GM18507 (cell line): ENCODE data around the gene FAM229A.
"Not testable (repeated sequence)": the region's sequence is repeated elsewhere in the genome, so short reads cannot be mapped to it uniquely, and the experiment has no call there.

ENCODE experiments used
- DNase-seq: peaks from one replicate; pipeline ENCODE4 v3.0.0; 2011; ENCODE audit warnings: low read depth; ENCODE audit not compliant: insufficient read length; ENCODE audit errors: extremely low spot score
- FAIRE-seq: peaks from 2 replicates; lab custom pipeline; 2011; peaks lifted over from hg19 to GRCh38; lab: Jason Lieb, UNC

FAM229A gene

GRCh38 chr1:32380057-32380456 lies 17.8 kb upstream of the FAM229A start:
- DNase-seq (no peak), FAIRE-seq (no peak)

GRCh38 chr1:32377541-32378220 lies 15.4 kb upstream of the FAM229A start:
- FAIRE-seq (no peak), DNase-seq (no peak)

- FAIRE-seq (no peak), DNase-seq (no peak)
These were observed 13.9 kb upstream of the FAM229A start for GRCh38 chr1:32376199-32376598.

- FAIRE-seq: no peak
- DNase-seq: no peak
These were observed 11.8 kb upstream of the FAM229A start for GRCh38 chr1:32373996-32374592.

DNA sequence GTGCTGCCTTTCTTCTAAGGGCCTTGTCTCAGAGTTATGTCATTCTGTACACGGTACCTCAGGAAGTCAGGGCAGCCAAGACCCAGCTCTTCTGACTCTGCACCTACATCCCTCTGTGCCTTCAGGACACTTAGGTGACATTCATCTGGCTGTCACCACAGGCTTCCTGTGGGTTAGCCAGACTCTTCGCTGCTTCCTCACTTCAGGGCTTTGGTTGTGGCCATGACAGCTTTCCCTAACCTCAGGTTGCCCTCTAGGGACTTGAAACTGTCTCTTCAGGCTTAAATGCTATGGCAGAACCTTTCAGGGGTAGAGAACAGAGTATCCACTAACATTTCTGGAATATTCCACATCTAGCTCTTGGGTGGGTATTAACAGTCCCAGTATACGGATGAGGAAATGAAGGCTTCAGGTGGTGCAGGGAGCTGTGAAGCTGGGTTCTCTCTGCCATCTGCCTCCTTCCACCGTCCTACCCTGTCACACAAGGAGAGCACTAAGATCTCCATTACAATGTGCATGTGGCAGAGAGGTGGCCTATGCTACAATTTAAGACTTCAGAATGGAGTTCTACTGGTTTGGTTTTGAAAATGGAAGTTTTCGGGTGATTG lies 10.0 kb upstream of the FAM229A start:
- DNase-seq: no peak
- FAIRE-seq: peak; percentile 56

DNA sequence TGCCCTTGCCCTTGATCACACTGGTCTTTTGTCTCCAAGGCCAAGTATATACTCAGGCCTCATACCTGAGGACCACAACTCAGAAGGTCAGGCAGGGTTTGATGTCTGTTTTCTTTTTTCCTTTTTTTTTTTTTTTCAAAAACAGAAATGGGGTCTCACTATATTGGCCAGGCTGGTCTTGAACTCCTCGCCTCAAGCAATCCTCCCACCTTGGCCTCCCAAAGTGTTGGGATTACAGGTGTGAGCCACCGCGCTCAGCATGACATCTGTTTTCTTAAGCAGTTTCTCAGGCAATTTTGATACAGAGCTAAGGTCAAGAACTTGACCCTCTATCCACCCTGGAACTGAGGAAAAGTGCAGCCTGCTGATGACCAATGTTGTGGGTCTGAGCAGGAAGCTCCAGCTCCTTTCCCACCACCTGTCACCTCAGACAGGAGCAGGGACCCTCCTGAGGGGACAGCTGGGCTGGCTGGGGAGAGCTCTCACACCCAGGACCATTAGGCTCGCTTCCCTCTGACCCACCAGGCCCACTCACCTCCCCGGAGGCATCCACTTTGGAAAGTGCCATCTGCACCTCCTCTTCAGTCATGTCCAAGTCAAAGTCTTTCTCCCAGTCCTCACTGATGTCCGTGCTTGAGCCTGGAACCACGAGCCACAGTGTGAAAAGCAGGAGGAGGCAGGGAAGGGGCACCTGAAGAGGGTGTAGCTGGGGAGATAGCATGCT lies 5.8 kb upstream of the FAM229A start:
- no peak for DNase-seq
- no peak for FAIRE-seq

GRCh38 chr1:32365445-32365844 lies 3.2 kb upstream of the FAM229A start:
- FAIRE-seq: no peak

DNA sequence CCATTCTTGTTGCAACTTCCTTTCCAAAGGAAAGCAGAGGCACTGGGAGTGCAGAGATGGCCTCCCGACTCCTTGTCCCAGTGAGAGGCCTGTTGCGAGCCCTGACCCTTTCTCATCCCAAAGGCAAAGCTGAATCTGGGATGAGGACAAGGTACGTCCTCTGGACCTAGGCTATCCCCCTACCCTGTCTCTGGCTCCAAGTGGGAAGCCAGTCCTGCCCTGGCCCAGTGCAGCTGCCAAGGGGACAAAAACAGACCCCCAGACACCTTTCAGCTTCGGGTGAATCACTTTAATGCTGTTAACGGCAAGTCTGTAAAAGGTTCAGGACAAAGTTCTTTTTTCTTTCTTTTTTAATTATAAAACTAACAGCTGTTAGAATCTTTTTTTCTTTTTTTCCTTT lies 2.6 kb upstream of the FAM229A start:
- no peak for FAIRE-seq
- DNase-seq: no peak

More at GRCh38 chr1:32365445-32365844, 3.2 kb upstream of the FAM229A start:
- DNase-seq: no peak

DNA sequence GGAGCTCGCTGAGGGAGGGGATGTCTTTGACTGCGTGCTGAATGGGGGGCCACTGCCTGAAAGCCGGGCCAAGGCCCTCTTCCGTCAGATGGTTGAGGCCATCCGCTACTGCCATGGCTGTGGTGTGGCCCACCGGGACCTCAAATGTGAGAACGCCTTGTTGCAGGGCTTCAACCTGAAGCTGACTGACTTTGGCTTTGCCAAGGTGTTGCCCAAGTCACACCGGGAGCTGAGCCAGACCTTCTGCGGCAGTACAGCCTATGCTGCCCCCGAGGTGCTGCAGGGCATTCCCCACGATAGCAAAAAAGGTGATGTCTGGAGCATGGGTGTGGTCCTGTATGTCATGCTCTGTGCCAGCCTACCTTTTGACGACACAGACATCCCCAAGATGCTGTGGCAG lies 1.4 kb upstream of the FAM229A start:
- FAIRE-seq (no peak), DNase-seq (no peak)

DNA sequence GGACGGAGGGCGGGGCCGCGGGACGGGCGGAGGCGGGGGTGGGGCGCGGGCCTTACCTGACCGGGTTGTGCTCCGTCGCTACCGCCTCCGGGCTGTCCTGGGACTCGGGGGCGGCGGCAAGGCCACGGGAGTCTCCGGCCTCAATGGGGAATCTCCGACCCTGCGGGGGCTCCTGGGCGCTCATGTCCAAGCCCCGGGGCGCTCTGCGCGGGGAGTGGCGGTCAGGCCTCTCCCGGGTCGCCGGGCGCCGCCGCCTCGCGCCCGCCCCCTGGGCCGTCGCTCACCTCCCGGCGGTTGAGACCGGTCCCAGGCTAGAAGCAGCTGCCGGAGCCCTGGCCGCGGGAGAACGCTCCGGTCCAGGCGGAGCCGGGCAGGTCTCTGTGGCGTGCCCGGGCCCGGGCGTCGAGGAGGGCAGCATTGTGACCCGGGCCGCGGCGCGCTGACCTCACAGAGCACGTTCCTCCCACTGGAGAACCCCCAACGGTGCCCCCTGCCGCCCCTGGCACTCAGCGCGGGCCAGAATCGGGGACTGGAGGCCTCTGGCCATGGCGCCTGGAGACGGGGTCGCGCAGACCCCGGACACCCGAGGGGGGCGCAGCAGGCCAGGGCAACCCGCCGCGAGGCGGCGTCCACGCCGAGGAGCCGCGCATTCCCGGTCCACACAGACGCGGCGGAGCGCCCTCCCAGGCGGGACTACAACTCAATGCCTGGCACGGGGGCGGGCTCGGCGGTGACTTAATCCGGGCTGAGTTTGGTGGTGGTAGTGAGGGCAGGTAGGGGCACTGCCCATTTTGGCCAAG lies 411 bp downstream of the FAM229A start:
- DNase-seq (no peak), FAIRE-seq (no peak)

DNA sequence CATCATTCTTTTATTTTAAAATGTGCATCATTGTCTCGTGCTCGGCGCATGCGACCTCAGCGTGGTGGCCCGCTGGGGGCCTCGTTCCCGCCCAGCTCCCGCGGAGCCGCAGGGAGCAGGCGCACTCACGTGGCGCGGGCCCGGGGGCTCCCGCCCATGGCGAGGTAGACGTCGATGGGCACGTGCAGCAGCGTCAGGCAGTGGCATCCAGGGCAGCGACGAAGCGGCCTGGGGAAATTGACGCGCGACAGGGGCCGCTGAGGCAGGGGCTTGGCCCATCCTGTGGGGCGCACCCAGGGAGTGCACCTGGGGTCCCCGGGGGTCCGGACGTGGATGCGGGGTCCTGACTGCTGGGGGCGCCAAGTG lies 994 bp downstream of the FAM229A start:
- FAIRE-seq: no peak
- no peak for DNase-seq

DNA sequence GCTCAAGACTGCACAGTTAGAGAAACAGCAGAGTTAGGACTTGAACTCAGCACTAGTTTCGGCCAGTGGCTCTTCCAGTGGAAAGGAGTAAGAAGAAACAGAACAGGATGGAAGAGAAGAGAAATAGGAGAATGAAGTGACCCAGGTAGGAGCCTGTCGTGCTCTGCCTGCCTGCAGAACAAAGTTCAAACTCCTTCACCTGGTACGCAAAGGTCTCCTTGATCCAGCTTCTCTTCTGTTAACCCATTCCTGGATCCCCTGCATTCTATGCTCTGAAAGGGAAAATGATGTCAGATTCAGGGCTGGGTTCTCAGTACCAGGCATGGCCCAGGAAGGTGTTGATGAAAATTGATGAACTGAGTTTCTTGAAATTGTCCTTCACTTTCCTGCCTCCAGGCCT lies 3.9 kb downstream of the FAM229A start:
- FAIRE-seq (no peak), DNase-seq (no peak)

- DNase-seq: no peak
- no peak for FAIRE-seq
These were observed 4.7 kb downstream of the FAM229A start for GRCh38 chr1:32357614-32358013.

GRCh38 chr1:32356478-32356877 lies 5.8 kb downstream of the FAM229A start:
- DNase-seq: no peak
- FAIRE-seq: no peak

- FAIRE-seq, DNase-seq: not testable (repeated sequence)
These were observed 6.5 kb downstream of the FAM229A start for GRCh38 chr1:32355778-32356177.

GRCh38 chr1:32353886-32354570 lies 8.3 kb downstream of the FAM229A start:
- FAIRE-seq: no peak
- DNase-seq: no peak

DNA sequence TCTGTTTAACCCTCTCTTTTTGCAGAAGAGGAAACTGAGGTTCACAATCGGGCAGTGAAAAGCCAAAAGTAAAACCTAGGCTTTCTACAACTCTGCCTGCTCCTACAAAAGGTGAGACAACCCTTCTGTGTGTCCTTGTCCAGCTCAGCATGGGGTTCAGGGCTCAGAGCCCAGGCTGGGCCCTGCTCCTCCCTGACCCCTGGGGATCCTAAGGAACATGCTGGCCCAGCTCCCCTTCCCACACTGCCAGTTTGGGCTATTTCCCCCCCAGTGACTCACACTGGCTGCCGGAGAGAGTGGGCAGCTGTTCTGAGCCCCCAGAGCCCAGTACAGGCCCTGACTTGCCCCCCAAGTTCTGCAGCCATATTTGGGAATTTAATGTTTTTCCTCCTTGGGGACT lies 8.9 kb downstream of the FAM229A start:
- no peak for FAIRE-seq
- no peak for DNase-seq

DNA sequence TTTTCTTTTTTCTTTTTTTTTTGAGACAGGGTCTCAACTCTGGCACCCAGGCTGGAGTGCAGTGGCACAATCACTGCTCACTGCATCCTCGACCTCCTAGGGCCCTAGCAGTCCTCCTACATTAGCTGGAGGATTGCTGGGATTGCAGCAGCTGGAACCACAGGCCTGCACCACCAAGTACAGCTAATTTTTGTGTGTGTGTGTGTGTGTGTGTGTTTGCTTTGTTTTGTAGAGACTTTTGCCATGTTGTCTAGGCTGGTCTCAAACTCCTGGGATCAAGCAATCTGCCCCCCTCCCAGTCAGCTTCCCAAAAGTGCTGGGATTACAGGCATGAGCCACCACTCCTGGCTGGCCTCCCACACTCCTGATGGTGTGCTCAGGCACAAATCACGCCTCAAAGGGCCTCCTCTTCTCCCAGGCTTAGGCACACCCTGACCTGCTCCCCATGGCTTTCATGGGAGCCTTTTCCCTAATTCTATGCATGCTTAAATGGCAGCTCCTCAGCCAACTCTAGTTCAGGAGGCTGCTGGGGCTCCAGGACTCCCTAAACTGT lies 9.4 kb downstream of the FAM229A start:
- FAIRE-seq (no peak), DNase-seq (no peak)

DNA sequence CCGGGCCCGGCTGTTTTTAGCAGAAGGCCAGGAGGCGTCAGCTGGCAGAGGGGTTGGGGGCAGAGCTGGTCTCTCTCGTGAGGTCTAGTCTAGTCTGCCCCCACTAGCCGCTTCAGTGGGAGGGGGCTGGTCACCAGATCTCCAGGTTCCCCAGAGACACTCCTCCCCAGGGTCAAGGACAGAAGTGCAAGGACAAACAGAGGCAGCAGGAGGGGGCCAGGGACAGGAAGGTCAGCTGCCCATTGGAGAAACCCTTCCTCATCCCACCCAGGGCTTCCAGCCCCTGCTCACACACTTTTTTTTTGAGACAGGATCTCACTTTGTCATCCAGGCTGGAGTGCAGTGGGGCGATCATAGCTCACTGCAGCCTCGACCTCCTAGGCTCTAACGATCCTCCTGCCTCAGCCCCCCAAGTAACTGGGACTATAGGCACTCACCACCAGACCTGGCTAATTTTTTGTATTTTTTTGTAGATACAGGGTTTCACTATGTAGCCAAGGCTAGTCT lies 10.0 kb downstream of the FAM229A start:
- DNase-seq (no peak), FAIRE-seq (no peak)
